GM18873 (cell line): ENCODE results near the gene FNDC11.
"Not testable (repeated sequence)": the region's sequence is repeated elsewhere in the genome, so short reads cannot be mapped to it uniquely, and the experiment has no call there.

ENCODE experiments used
- ATAC-seq: cut with Tn5 transposase; IDR thresholded peaks from one replicate; pipeline ENCODE4 v1.9.1; 2021; ENCODE audit warnings: mild to moderate bottlenecking, moderate library complexity, moderate number of reproducible peaks; ENCODE audit not compliant: unreplicated experiment, low FRiP score

The FNDC11 gene

GRCh38 chr20:63595416-63596127 lies 41.6 kb downstream of the FNDC11 start:
- no peak for ATAC-seq

GRCh38 chr20:63596423-63596822 lies 42.5 kb downstream of the FNDC11 start:
- no peak for ATAC-seq

- no peak for ATAC-seq
These were observed 43.9 kb downstream of the FNDC11 start for GRCh38 chr20:63597651-63598478.

- ATAC-seq, result no peak
These were observed 44.8 kb downstream of the FNDC11 start for GRCh38 chr20:63598479-63599395.

GRCh38 chr20:63599396-63600050 lies 45.6 kb downstream of the FNDC11 start:
- no peak for ATAC-seq

- not testable (repeated sequence) for ATAC-seq
These were observed 47.7 kb downstream of the FNDC11 start for GRCh38 chr20:63601679-63602078.

GRCh38 chr20:63602321-63602720 lies 48.4 kb downstream of the FNDC11 start:
- no peak for ATAC-seq
